H9 (cell line): Measurements from ENCODE around the gene DOCK10. TPM values are rescaled to one million over a fixed set of nuclear protein-coding genes. Genes with fewer than 3 reads are reported as not detected.

Source experiments
- DNase-seq: peaks from one replicate; pipeline ENCODE4 v3.0.0-alpha.2; 2017
- H2AFZ ChIP-seq: one replicate; pipeline ENCODE4 v1.6.1; 2013; ENCODE audit warnings: mild to moderate bottlenecking, low read length, control low read depth, moderate library complexity
- H2AK5ac ChIP-seq: 2 replicates; pipeline ENCODE4 v1.6.1; 2013; ENCODE audit warnings: low read length, control low read depth, mixed read lengths; ENCODE audit not compliant: insufficient read length
- H2BK120ac ChIP-seq: one replicate; pipeline ENCODE4 v1.6.1; 2013; ENCODE audit warnings: low read depth, mild to moderate bottlenecking, low read length, control low read depth, inconsistent platforms; ENCODE audit not compliant: poor library complexity, severe bottlenecking
- H2BK12ac ChIP-seq: 2 replicates; pipeline ENCODE4 v1.6.1; 2013; ENCODE audit warnings: low read length, control low read depth, mixed read lengths, low read depth; ENCODE audit not compliant: insufficient read length
- H2BK15ac ChIP-seq: 2 replicates; pipeline ENCODE4 v1.6.1; 2013; ENCODE audit warnings: low read depth, low read length, control low read depth
- H2BK20ac ChIP-seq: one replicate; pipeline ENCODE4 v1.6.1; 2013; ENCODE audit warnings: low read depth, mild to moderate bottlenecking, low read length, control low read depth, inconsistent platforms; ENCODE audit not compliant: poor library complexity, severe bottlenecking
- H2BK5ac ChIP-seq: 2 replicates; pipeline ENCODE4 v1.6.1; 2013; ENCODE audit warnings: low read length, control low read depth, mixed read lengths; ENCODE audit not compliant: insufficient read length
- H3K14ac ChIP-seq: 2 replicates; pipeline ENCODE4 v1.6.1; 2013; ENCODE audit warnings: low read length, control low read depth; ENCODE audit not compliant: insufficient read depth
- H3K18ac ChIP-seq: 2 replicates; pipeline ENCODE4 v1.6.1; 2013; ENCODE audit warnings: low read depth, mild to moderate bottlenecking, mixed read lengths, low read length, control low read depth; ENCODE audit not compliant: insufficient read length
- H3K23ac ChIP-seq: 2 replicates; pipeline ENCODE4 v1.6.1; 2013; ENCODE audit warnings: low read length, control low read depth, mixed read lengths, low read depth; ENCODE audit not compliant: insufficient read length
- H3K23me2 ChIP-seq: 2 replicates; pipeline ENCODE4 v1.6.1; 2013; ENCODE audit warnings: low read depth, mild to moderate bottlenecking, mixed read lengths, low read length, control low read depth; ENCODE audit not compliant: insufficient read length, poor library complexity, severe bottlenecking
- H3K27ac ChIP-seq: 2 replicates; pipeline ENCODE4 v1.5.1; 2013; ENCODE audit warnings: low read length, control low read depth, mixed read lengths, low read depth; ENCODE audit not compliant: insufficient read length
- H3K27me3 ChIP-seq: 2 replicates; pipeline ENCODE4 v1.6.1; 2013; ENCODE audit warnings: low read length, control low read depth, inconsistent platforms; ENCODE audit not compliant: insufficient read depth
- H3K4ac ChIP-seq: 2 replicates; pipeline ENCODE4 v1.6.1; 2013; ENCODE audit warnings: low read depth, mild to moderate bottlenecking, control low read depth, inconsistent platforms, low read length, moderate library complexity
- H3K4me1 ChIP-seq: 2 replicates; pipeline ENCODE4 v1.6.1; 2013; ENCODE audit warnings: low read length, control low read depth, inconsistent platforms; ENCODE audit not compliant: insufficient read depth
- H3K4me2 ChIP-seq: 2 replicates; pipeline ENCODE4 v1.6.1; 2013; ENCODE audit warnings: low read length, control low read depth, mixed read lengths; ENCODE audit not compliant: insufficient read length, insufficient read depth
- H3K56ac ChIP-seq: 2 replicates; pipeline ENCODE4 v1.6.1; 2013; ENCODE audit warnings: low read depth, mild to moderate bottlenecking, mixed read lengths, low read length, control low read depth; ENCODE audit not compliant: insufficient read length
- H3K79me1 ChIP-seq: 2 replicates; pipeline ENCODE4 v1.6.1; 2013; ENCODE audit warnings: low read depth, mild to moderate bottlenecking, moderate library complexity, low read length, control low read depth, inconsistent platforms; ENCODE audit not compliant: insufficient read depth, poor library complexity, severe bottlenecking
- H3K79me2 ChIP-seq: 2 replicates; pipeline ENCODE4 v1.6.1; 2013; ENCODE audit warnings: low read length, control low read depth, inconsistent platforms; ENCODE audit not compliant: insufficient read depth
- H3K9ac ChIP-seq: 2 replicates; pipeline ENCODE4 v1.6.1; 2013; ENCODE audit warnings: low read length, control low read depth, mixed read lengths; ENCODE audit not compliant: insufficient read length; ENCODE audit errors: extremely low read depth
- H3K9me3 ChIP-seq: one replicate; pipeline ENCODE4 v1.6.1; 2013; ENCODE audit warnings: low read depth, low read length, inconsistent platforms; ENCODE audit not compliant: control insufficient read depth
- H3T11ph ChIP-seq: one replicate; pipeline ENCODE4 v1.6.1; 2013; ENCODE audit warnings: mild to moderate bottlenecking, low read length, control low read depth, inconsistent platforms
- H4K20me1 ChIP-seq: one replicate; pipeline ENCODE4 v1.6.1; 2013; ENCODE audit not compliant: control insufficient read depth, insufficient read length, insufficient read depth
- H4K5ac ChIP-seq: 2 replicates; pipeline ENCODE4 v1.6.1; 2013; ENCODE audit warnings: low read depth, mild to moderate bottlenecking, mixed read lengths, low read length, control low read depth; ENCODE audit not compliant: insufficient read length
- H4K8ac ChIP-seq: replicated peaks from 2 replicates; pipeline ENCODE4 v1.6.1; 2013; ENCODE audit warnings: low read length, control low read depth, mixed read lengths, low read depth; ENCODE audit not compliant: insufficient read length
- H4K91ac ChIP-seq: 2 replicates; pipeline ENCODE4 v1.6.1; 2013; ENCODE audit warnings: low read depth, mild to moderate bottlenecking, moderate library complexity, mixed read lengths, low read length, control low read depth; ENCODE audit not compliant: insufficient read length
- H3K27ac Mint-ChIP-seq, 3 experiments: 2 replicates in 2 of 3; 3 replicates in 1 of 3; pipeline ENCODE4 v1.8.0; 2020 to 2021; ENCODE audit warnings: mixed read lengths in 3 of 3, mild to moderate bottlenecking in 1 of 3, moderate library complexity in 1 of 3
- H3K27me3 Mint-ChIP-seq: 2 replicates; pipeline ENCODE4 v1.8.0; 2021; ENCODE audit warnings: low read depth, mild to moderate bottlenecking, moderate library complexity, mixed read lengths
- H3K36me3 Mint-ChIP-seq, 3 experiments: 2 replicates in 2 of 3; 3 replicates in 1 of 3; pipeline ENCODE4 v1.8.0; 2020 to 2021; ENCODE audit warnings: low read depth in 3 of 3, mixed read lengths in 3 of 3; ENCODE audit not compliant: insufficient read depth in 1 of 3
- H3K4me1 Mint-ChIP-seq, 2 experiments: 2 replicates each; pipeline ENCODE4 v1.8.0; 2020; ENCODE audit warnings: mixed read lengths in 2 of 2
- H3K4me3 Mint-ChIP-seq, 2 experiments: 2 replicates in 1 of 2; 3 replicates in 1 of 2; pipeline ENCODE4 v1.8.0; 2020 to 2021; ENCODE audit warnings: mild to moderate bottlenecking in 2 of 2, mixed read lengths in 2 of 2, moderate library complexity in 1 of 2
- H3K9me3 Mint-ChIP-seq, 2 experiments: 2 replicates in 1 of 2; 3 replicates in 1 of 2; pipeline ENCODE4 v1.8.0; 2020; ENCODE audit warnings: mild to moderate bottlenecking in 2 of 2, mixed read lengths in 2 of 2, moderate library complexity in 1 of 2
- WGBS: extraction: QIAGEN DNeasy Blood & Tissue Kit; methylation state at CpG from one replicate; pipeline ENCODE4 v1.1.7; 2013; ENCODE audit warnings: missing lambda C conversion rate, low lambda C conversion rate, mixed read lengths; ENCODE audit not compliant: insufficient read length; ENCODE audit errors: extremely low coverage; 5-methylcytosine and 5-hydroxymethylcytosine counted together
- total RNA-seq: library from RNA; stranded (reverse); gene quantifications from 2 replicates; pipeline ENCODE4 v1.2.1, GENCODE V29; 2021
- TF ChIP-seq, protein P1 (sequence below): fragments of 200-600 bp; sonication (generic); conservative IDR thresholded peaks from 3 replicates; pipeline ENCODE4 v1.8.0; 2021; ENCODE audit warnings: antibody characterized with exemption, mild to moderate bottlenecking

The DOCK10 gene
- total RNA-seq, 1 experiment from 2014 or later = 0.79 TPM

- H4K20me1 ChIP-seq = no peaks in the 10 kb centered on the region
- no peak overlapping the region for H3K4me3 Mint-ChIP-seq
- H4K8ac ChIP-seq = no peak overlapping the region
- no peak overlapping the region for H3K27ac Mint-ChIP-seq
- no peak overlapping the region for H3K23ac ChIP-seq
- H3T11ph ChIP-seq = no peak overlapping the region
- H3K4me1 Mint-ChIP-seq = peaks cover 5 to 9% of the 10 kb centered on the region in 2 experiments
- no peaks in the 10 kb centered on the region for H3K4me1 ChIP-seq
- H3K9me3 Mint-ChIP-seq = no peaks in the 10 kb centered on the region
- DNase-seq = no peak
- no peaks in the 10 kb centered on the region for H3K27me3 ChIP-seq
- H4K91ac ChIP-seq = no peak overlapping the region
- H3K79me2 ChIP-seq = no peaks in the 10 kb centered on the region
- H3K27ac ChIP-seq = no peak overlapping the region
- TF ChIP-seq, protein P1, sequence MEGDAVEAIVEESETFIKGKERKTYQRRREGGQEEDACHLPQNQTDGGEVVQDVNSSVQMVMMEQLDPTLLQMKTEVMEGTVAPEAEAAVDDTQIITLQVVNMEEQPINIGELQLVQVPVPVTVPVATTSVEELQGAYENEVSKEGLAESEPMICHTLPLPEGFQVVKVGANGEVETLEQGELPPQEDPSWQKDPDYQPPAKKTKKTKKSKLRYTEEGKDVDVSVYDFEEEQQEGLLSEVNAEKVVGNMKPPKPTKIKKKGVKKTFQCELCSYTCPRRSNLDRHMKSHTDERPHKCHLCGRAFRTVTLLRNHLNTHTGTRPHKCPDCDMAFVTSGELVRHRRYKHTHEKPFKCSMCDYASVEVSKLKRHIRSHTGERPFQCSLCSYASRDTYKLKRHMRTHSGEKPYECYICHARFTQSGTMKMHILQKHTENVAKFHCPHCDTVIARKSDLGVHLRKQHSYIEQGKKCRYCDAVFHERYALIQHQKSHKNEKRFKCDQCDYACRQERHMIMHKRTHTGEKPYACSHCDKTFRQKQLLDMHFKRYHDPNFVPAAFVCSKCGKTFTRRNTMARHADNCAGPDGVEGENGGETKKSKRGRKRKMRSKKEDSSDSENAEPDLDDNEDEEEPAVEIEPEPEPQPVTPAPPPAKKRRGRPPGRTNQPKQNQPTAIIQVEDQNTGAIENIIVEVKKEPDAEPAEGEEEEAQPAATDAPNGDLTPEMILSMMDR = no peak
- H2BK120ac ChIP-seq = no peak overlapping the region
- no peak overlapping the region for H3K56ac ChIP-seq
- H3K23me2 ChIP-seq = no peaks in the 10 kb centered on the region
- H3K79me1 ChIP-seq = no peaks in the 10 kb centered on the region
- H3K4me2 ChIP-seq = no peak overlapping the region
- no CpG with 5 or more reads among the region's 3 CpGs for WGBS
- H4K5ac ChIP-seq = no peak overlapping the region
- H3K9ac ChIP-seq = no peak overlapping the region
- H3K18ac ChIP-seq = no peak overlapping the region
- H3K27me3 Mint-ChIP-seq = peaks cover 31% of the 10 kb centered on the region
- no peak overlapping the region for H3K14ac ChIP-seq
- no peak overlapping the region for H2AK5ac ChIP-seq
- H3K36me3 Mint-ChIP-seq = no peaks in the 10 kb centered on the region
- no peak overlapping the region for H2BK15ac ChIP-seq
- H2BK20ac ChIP-seq = no peak overlapping the region
- no peak overlapping the region for H3K4ac ChIP-seq
- no peak overlapping the region for H2AFZ ChIP-seq
- H3K9me3 ChIP-seq = no peaks in the 10 kb centered on the region
- H2BK5ac ChIP-seq = no peak overlapping the region
- H2BK12ac ChIP-seq = no peak overlapping the region
Measured at GRCh38 chr2:224894356-224894755, 147.9 kb downstream of the DOCK10 start.
